ENCODE measurements around the gene CSNK1A1.
"Not testable (repeated sequence)": the region's sequence is repeated elsewhere in the genome, so short reads cannot be mapped to it uniquely, and the experiment has no call there.

CSNK1A1 gene

DNA sequence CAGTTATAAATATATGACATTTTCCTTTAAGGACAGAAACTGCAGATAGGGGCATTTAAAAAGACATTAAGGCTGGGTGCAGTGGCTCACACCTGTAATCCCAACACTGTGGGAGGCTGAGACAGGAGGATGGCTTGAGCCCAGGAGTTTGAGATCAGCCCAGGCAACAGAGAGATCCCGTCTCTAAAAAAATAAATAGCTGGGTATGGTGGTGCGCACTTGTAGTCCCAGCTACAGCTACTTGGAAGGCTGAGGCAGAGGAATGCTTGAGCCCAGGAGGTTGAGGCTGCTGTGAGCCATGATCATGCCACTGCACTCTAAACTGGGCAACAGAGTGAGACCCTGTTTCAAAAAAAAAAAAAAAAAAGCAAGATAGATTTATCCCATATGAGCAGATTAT is 63.6 kb downstream of the CSNK1A1 start:
- DNase-seq: no peak

DNA sequence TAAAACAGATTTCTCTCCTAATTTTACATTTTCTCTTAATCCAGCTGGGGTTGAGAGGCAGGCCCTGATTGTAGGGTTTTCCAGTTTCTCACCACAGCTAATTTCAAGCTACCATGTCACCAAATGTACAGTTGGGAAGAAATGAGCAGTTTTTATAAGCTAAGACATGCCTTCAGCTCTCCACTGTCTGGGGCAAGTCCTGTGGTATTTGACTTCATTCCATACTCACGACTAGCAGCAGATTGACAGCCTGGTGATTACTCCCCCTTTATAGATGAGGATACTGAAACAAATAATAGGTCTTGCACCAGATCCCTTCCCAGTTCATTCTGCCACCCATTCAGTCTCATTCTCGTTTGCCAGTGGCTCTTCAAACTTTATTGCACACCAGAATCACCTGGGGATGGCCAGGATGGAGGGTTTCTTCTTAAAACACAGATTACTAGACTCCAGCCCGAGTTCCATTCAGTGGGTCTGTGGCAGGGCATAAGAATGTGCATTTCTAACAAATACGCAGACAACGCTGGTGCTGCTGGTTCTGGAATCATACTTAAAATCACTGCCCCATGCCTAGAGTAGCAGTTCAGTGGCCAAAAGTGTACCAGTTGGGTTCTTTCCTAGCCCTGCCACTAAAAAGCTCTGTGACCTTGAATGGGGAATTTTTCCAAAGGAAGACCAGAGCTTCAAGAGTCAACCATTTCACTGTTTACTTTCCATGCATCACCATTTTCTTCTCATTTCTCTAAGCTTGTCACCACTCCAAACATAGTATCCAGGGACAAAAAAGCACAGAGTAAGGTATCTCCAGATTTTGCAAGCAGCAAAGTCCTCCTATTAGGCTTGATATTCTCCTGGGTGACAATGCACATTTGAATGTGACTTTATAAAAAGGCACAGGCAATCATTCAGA is 64.3 kb downstream of the CSNK1A1 start:
- no peak for DNase-seq

DNA sequence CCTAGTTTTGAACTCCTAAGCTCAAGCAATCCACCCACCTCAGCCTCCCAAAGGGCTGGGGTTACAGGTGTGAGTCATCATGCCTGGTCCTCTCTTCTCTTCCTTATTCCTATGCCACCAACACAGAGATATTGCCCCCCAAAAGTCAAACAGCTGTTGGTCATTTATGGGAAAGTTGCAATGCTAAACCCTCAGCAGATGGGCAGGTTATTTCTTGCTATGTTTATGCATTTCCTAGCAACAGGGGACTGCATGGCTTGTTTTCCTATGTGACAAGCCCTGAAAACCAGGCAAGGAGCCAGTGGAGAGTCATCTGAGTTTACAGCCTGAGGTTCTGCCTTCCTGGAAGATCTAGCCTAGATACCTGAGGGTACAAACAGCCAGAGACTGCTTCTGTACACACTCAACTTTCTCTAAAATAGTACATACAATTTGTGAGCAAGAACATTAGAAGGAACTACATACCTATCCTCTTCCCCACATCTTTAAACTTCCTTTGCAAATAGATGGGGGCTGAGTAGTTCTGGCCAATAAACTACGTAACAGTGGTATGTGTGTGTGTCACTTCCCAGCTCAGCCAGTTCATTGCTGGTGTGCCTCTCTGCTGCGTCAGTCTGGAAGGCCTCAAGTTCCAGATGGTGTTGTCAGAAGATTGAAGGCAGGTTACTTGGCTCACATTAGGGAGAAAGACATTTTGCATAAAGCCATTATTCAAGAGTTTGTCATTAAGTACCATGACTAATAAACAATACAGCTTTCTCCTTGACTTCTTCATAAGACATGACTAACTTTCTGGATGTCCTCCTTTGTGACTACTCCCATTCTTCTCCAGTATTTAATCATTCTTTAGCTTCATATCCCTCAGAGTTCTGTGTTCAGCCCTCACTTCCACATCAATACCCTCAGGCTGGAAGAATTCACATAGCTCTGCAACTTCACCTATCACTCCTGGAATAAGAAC is 65.3 kb downstream of the CSNK1A1 start:
- DNase-seq: no peak

DNA sequence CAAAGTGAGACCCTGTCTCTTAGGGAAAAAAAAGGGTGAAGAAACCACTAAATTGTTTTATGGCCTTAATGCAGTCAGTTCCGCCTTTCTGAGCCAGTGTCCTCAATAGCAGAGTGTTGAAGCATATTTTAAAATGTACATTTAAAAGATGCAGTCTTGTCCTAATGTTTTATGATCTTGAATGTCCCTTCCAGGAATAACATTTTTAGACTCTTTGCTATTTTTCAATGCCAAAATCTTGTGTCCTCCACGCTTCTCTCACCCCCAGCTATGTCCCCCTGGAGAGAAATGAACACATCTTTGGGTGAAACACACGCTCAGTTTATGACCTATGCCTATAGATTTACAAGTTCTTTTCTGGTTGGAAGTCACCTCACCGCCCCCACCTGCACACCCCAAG is 69.8 kb downstream of the CSNK1A1 start:
- no peak for DNase-seq

DNA sequence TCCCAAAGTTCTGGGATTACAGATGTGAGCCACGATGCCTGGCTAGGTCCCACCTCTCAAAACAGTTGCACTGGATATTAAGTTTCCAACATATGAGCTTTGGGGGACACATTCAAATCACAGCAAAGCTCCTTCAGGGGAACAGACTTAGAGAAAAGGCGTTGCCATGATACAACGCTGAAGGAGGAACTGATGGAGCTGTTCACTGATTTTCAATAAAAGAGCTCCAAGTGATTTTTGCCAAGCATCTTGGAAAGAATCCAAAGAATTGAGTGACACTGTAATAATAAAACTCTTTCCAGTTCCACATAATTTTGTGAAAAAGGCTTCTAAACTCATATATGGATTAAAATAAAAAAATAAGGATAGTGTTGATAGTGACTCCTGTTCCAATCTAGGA is 72.5 kb downstream of the CSNK1A1 start:
- no peak for DNase-seq

DNA sequence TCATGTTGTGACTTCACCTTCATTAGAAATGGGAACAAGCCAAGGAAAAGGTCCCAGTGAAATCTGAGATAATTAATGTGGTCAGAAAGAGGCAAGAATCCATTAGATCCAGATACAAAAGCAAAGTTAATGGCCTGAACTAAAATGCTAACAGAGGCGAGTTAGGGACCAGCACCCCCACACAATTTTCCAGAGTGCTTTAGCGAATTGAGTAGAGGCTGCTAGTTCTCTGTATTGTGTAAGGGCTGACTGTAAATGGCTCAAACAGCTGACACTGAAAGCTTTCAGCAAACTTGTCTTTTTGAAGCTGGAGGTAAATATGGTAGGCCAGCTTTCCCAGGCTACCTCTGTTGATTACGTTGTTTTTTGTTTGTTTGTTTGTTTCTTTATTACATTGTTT is 75.5 kb downstream of the CSNK1A1 start:
- DNase-seq: no peak

DNA sequence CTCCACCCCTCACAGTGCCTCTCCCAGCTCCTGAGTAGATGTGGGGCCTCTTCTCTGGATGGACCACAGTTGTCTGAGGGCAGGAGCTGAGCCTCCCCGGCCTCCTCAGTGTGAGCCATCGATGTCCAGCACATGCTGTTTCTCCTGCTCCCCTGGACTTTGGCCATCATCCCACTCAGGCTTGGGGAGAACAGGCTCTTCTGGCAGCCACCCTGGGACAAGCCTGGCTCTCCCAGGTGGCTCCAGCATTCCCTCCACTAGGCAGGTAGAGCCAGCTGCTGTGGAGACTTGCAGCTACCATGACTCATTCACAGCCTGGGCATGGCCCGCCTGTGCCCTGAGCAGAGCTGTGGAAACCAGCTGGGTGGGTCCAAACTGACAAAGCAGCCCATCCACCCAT is 77.0 kb downstream of the CSNK1A1 start:
- no peak for DNase-seq

DNA sequence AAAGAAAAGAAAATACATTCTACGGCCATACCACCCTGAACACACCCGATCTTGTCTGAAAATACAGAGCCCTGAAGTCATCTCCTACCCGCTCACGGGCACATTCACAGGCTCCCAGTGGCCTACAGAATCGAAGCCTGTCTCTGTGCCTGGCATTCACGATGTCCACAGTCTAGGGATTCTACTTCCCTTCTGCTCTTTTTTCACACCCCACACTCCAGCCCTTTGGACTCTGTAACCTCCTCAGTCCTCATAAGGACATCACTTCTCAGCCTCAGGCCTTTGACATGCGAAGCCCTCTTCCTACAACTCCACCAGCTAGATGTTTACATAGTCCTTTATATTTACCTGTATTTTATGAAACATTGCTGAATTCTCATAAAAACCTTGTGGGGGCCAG is 77.8 kb downstream of the CSNK1A1 start:
- DNase-seq: no peak

DNA sequence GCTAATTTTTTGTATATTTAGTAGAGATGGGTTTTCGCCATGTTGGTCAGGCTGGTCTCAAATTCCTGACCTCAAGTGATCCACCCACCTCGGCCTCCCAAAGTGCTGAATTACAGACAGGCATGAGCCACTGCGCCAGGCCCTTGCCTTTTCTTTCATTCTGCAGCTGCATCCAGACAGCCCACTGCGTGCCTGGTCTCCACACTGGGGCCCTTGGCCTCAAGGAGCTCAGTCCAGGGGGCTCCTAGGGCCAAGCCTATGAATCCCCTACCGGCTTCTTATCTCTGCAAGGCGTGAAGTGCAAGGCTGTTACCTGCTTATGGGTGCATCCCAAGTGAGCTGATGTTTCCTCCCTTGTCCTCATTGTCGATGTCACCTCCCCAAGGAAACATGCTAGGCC is 78.8 kb downstream of the CSNK1A1 start:
- DNase-seq: no peak

DNA sequence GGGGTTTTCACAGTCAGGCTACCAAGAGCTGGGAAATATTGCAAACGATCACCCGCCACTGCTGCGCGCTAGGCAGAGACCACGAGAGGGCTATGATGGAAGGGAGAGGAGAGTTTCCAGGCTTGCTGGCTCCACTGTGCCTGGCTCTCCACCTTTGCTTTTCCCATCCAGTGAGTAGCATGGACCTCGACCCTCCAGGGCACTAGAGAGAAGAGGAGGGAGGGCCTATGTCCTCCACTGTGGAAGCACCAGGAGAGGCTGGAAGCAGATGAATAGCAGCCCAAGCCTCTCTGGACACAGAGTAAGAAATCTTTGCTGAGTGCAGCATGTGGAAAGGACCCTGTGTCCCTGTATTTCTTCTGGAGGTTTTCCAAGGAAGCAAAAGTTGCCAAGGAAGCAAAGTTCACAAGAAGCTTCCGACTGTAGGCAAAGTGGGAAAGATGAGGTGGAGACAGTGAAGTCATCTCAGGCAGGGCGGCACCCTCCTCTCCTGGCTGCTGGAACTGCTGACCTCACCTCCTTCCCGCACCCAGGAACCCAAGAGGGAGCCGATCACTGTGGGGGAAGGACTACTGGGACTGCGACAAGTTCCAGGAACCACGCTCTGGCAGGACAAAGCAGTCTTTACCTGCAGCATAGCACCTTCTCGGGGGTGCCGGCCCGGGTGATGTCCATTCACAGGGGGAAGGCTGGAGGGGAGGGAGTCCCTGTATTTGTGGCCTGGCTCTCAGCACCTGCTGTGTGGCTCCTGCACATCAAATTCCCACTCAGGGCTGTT is 79.6 kb downstream of the CSNK1A1 start:
- DNase-seq: no peak

DNA sequence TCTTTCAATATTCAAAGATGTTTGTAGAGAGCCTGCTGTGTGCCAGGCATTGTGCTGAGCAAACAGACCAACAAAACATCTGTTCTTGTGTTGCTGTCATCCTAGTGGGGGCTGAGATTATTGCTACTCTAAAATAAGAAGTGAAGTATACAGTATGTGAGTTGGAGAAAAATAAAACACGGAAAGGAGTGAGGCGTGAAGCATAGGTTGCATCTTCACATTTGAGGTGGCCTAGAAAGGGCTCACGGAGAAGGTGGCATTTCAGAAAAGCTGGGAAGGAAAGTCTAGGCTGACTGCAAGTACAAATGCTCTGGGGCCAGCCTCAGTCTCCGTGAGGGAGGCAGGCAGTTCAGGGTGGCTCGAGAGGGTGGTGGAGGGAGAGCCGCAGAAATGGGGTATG is 80.3 kb downstream of the CSNK1A1 start:
- no peak for DNase-seq

DNA sequence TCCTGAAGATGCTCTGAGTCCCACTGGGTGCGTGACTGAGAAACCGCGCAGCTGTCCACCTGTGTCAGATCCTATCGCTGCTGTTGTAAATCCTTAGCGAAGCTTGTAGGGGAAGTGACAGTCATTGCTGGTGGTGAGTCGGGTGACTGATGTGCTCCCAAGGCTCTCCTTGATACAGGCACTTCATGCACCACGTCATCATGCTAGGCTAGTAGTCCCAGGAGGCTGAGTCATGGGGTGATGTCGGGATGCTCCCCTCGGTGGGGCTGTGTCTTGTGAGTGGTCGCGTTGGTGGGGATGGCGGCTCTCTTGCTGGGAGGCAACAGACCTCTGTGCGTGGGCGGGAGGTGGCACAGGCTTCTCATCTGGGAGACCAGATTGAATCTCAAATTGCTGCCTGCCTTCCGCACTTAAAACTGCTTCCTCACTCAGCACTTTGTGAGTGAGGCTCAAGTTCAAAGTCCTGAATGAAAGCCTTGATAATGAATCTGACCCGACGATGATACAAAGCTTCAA is 84.7 kb downstream of the CSNK1A1 start:
- no peak for DNase-seq

DNA sequence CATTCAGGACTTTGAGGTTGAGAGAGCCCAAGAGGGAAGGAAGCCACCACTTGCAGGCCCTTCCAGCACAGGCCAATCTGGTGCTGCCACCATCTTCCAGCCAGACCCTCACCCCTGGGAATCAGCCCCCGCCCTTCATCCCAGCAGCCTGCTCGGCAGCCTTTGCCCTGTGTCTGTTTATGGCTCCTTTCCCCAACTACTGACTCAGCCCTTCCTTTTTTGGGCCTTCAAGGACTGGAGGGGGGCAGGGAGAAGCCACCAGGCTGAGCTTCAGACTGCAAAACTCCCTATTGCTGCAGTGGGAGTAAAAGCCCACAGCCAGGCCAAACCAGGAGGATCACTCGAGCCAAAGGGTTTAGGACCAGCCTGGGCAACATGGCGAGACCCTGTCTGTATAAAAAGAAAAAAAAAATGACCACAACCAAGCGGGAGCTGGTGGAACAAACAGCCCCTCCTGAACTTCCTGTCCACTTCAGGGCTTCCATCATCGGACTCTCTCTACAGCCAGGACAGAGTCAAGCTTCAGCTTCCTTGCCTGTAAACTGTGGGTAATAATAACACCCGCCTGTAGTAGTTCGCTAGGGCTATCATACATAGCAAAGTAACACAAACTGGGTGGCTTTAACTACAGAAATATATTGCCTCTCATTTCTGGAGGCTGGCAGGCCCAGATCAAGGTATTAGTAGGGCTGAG is 86.3 kb downstream of the CSNK1A1 start:
- DNase-seq: no peak

DNA sequence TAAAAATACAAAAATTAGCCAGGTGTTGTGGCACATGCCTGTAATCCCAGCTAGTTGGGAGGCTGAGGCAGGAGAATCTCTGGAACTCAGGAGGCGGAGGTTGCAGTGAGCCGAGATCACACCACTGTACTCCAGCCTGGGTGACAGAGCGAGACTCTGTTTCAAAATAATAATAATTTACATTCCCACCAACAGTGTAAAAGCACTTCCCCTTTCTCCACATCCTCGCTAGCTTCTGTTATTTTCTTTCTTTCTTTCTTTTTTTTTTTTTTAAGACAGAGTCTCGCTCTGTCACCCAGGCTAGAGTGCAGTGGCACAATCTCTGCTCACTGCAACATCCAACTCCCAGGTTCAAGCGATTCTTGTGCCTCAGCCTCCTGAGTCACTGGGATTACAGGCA is 89.3 kb downstream of the CSNK1A1 start:
- not testable (repeated sequence) for DNase-seq

DNA sequence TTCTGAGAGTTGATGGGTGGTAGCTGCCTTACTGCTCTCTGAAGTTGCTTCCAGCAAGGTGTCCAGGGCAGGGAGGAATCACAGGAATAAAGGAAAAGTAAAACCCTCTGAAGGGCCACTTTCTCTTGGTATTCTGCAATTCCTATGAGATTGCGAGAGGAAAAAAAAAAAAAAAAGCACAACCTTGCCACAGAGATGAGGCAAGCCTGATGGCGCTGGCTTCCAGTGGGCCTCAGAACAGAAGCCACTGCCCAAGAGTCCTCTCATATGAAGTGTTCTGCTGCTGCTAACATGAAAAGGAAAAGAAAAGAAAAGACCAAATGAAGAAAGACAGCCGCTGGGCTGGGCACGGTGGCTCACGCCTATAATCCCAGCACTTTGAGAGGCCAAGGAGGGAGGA is 91.3 kb downstream of the CSNK1A1 start:
- DNase-seq: no peak

DNA sequence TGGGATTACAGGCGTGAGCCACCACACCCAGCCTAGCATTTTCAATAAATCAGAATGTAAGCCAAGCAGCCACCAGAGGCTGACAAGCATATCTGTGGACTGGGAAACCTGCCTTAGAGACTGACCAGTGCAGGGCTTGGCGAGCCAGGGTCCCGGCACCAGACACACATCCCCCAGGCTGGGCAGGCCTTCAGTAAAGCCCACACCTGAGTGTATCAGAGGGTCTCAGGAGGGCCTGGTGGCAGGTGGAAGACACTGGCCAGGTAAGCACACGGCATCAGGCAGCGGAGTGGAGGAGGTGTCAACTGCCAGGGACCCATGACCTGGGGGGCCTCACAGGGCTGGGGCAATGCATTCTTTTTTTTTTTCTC is 93.9 kb downstream of the CSNK1A1 start:
- no peak for DNase-seq

DNA sequence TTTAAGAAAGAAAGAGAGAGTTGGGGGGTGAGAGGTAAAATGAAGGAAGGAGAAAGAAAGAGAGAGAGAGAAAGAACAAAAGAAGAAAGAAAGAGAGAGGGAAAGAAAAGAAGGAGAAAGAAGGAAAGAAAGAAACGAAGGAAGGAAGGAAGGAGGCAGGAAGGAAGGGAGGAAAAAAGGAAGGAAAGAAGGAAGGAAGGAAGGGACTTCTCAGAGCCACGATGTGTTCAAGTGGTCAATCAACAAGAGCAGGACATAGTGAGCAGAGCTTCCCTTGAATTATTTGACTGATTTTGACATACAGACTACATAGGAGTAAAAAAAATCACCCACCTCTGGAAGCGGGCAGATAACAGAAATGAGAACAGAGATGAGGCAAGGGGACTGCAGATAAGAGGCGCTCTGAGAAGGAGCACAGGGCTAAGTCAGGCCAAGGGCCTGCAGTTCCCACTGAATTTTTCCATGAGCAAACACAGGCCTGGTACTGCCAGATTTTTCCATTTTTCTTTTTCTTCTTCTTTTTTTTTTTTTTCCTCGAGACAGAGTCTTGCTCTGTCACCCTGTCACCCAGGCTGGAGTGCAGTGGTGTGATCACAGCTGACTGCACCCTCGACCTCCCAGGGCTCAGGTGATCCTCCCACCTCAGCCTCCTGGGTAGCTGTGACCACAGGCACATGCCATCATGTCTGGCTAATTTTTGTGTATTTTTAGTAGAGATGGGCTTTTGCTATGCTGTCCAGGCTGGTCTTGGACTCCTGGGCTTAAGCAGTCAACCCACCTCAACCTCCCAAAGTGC is 94.4 kb downstream of the CSNK1A1 start:
- no peak for DNase-seq

DNA sequence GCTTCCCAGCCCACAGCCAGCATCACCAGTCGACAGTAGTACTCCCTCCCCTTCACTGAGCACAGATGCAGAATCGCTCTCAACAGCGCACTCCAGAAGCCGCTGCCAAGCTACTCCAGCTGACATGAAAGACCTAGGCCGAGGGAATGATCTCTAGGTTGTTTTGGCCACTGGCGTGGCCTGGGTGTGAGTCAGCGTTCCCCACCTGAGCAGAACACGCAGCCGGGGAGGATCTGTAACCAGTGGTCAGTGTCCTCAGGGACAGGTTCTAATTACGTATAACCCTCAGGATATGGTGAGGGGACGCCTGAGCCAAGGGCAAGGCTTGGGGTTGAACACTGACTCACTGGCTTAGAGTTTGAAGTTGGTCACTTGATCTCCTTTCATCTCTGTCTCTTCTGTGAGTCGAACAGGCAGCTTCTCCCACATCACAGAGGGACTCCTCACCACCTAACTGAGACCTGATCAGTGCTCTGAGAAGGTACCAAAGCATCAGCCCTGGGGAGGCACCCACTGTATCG is 95.3 kb downstream of the CSNK1A1 start:
- DNase-seq: no peak

DNA sequence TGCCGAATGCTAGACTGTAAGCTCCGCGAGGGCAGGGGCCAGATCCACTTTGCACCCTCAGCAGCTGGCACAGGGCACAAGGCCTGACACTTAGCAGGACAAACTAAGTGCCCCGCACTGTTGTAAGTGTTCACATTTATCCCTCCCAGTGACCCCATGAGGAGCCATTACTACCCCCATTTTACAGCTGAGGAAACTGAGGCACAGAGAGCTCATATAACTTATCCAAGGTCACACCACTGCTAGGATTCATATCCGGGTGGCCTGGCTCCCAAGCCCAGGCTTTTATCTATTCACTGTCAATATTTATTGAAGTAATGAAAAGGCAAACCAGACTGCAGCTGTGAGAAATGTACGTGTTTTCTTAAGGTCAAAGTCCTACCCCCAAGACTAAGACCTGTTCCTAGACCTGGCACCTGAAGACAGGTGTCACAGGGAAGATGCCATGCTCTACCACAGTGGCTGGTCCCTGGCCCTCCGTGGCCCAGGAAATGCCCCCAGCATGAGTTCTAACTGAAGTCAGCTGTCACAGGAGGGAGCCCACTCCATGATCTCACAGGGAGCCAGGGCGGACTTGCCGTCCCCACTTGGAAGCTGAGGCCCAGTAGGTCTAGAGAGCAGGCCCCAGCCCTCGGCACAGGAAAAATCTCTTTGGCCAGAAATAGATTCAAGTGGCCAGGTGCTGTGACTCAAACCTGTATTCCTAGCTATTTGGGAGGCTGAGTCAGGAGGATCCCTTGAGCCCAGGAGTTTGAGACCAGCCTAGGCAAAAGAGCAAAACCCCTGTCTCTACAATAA is 97.4 kb downstream of the CSNK1A1 start:
- DNase-seq: no peak
